ENCODE results near the gene SLCO6A1. TPM values are rescaled to one million over a fixed set of nuclear protein-coding genes. Genes with fewer than 3 reads are reported as not detected.

Gene SLCO6A1
- total RNA-seq, 1 donor: under 0.01 TPM

DNA sequence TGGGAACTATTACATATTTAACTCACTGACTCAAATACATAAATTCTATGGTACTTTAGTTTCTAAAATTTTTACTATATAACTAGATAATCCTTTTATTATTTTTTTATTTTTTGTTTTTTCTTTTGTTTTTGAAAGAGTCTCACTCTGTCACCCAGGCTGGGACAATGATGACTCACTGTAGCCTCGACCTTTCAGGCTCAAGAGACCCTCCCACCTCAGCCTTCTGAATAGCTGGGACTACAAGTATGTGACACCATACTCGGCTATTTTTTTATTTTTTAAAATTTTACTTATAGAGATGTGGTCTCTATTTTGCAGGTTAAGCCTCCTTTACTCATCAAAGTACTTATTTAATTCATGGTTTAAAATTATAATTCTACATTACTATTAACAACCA is 110.6 kb downstream of the SLCO6A1 start:
- no peak for DNase-seq (ENCODE audit: low read depth)
- TF ChIP-seq, protein P1, sequence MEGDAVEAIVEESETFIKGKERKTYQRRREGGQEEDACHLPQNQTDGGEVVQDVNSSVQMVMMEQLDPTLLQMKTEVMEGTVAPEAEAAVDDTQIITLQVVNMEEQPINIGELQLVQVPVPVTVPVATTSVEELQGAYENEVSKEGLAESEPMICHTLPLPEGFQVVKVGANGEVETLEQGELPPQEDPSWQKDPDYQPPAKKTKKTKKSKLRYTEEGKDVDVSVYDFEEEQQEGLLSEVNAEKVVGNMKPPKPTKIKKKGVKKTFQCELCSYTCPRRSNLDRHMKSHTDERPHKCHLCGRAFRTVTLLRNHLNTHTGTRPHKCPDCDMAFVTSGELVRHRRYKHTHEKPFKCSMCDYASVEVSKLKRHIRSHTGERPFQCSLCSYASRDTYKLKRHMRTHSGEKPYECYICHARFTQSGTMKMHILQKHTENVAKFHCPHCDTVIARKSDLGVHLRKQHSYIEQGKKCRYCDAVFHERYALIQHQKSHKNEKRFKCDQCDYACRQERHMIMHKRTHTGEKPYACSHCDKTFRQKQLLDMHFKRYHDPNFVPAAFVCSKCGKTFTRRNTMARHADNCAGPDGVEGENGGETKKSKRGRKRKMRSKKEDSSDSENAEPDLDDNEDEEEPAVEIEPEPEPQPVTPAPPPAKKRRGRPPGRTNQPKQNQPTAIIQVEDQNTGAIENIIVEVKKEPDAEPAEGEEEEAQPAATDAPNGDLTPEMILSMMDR (IDR thresholded peaks at IDR 0.05; ENCODE audit: insufficient read depth, low read depth, low read length): no peak
- H3K4me3 ChIP-seq (ENCODE audit: low read depth, low read length): no peak overlapping the region

GRCh38 chr5:102385365-102385764 is 113.4 kb downstream of the SLCO6A1 start:
- no peak overlapping the region for H3K4me3 ChIP-seq (ENCODE audit: low read depth, low read length)
- TF ChIP-seq, protein P1 (IDR thresholded peaks at IDR 0.05; ENCODE audit: insufficient read depth, low read depth, low read length): no peak
- no peak for DNase-seq (ENCODE audit: low read depth)

DNA sequence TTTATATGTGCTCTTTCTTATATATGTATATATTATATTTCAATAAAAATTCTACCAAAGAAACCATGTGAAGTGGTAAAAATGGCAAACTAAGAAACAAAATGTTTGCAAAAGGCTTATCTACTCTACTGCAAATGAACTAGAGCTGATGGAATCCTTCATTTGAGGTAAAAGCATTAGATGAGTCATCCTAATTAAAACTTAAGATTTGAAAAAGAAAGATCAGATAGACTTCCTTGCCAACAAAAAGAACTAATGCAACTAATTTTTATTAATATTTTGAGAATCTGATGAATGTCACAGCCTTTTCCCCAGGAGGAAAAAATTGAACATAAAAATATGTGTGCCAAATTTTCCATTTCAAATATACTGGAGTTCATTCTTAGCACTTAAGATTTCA is 118.6 kb downstream of the SLCO6A1 start:
- TF ChIP-seq, protein P1 (IDR thresholded peaks at IDR 0.05; ENCODE audit: insufficient read depth, low read depth, low read length): no peak
- H3K4me3 ChIP-seq (ENCODE audit: low read depth, low read length): no peak overlapping the region
- DNase-seq (ENCODE audit: low read depth): no peak

GRCh38 chr5:102375876-102376275 is 122.9 kb downstream of the SLCO6A1 start:
- H3K4me3 ChIP-seq (ENCODE audit: low read depth, low read length): no peak overlapping the region
- DNase-seq (ENCODE audit: low read depth): no peak
- TF ChIP-seq, protein P1 (IDR thresholded peaks at IDR 0.05; ENCODE audit: insufficient read depth, low read depth, low read length): no peak

DNA sequence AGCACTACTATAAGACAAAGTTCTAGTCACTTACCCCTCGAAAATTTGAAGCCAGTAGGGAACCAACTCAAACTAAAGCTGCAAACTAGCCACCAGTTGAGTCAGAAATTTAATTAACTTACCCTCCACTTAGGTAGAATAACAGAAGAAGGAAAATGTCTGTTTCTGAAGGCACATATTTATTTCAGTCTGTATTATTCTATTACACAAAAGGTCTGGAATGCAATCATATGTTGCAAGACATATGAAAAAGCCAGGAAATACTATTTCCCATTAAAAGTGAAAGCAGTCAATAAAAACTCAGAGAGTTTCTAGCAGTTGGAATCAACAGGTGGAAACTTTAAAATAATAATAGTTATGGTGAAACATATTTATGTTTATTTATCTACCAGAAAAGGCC is 123.5 kb downstream of the SLCO6A1 start:
- H3K4me3 ChIP-seq (ENCODE audit: low read depth, low read length): no peak overlapping the region
- no peak for DNase-seq (ENCODE audit: low read depth)
- TF ChIP-seq, protein P1 (IDR thresholded peaks at IDR 0.05; ENCODE audit: insufficient read depth, low read depth, low read length): no peak

GRCh38 chr5:102368392-102368791 is 130.4 kb downstream of the SLCO6A1 start:
- TF ChIP-seq, protein P1 (IDR thresholded peaks at IDR 0.05; ENCODE audit: insufficient read depth, low read depth, low read length): no peak
- no peak overlapping the region for H3K4me3 ChIP-seq (ENCODE audit: low read depth, low read length)
- no peak for DNase-seq (ENCODE audit: low read depth)

DNA sequence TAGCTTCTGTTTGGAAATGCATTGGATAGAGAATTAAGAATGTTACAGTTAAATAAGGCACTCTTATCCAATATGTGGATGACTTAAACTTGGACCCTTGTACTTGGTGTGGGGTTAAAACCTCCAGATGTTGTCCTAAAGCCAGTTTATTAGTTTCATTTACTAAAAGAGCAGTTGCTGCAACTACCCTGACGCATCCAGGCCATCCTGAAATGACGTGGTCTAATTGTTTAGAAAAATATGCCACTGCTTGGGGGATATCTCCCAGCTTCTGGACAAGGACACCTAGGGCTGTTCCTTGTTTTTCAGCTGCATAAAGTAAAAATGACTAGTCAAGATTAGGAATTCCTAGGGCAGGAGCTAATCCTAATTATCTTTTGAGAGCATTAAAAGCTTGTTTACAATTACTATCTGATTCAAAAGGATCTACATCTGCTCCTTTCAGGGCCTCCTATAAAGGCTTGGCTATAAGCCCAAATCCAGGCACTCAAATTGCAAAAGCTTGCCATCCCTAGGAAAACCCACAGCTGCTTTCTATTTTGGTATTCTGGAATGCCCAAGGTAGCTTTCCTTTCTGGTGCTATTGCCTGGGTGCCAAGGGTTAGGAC is 157.0 kb downstream of the SLCO6A1 start:
- no peak overlapping the region for H3K4me3 ChIP-seq (ENCODE audit: low read depth, low read length)
- DNase-seq (ENCODE audit: low read depth): no peak
- TF ChIP-seq, protein P1 (IDR thresholded peaks at IDR 0.05; ENCODE audit: insufficient read depth, low read depth, low read length): no peak

Data from fibroblast of villous mesenchyme (primary cell).